Lung (tissue), 12 donors: Measurements from ENCODE around the gene SRD5A3. TPM values are rescaled to one million over a fixed set of nuclear protein-coding genes. Genes with fewer than 3 reads are reported as not detected.

Source experiments
- ATAC-seq: fragments of 200-7000 bp; cut with Tn5 transposase; one replicate; pipeline ENCODE4 v1.9.1; 2020; ENCODE audit warnings: moderate number of reproducible peaks; ENCODE audit not compliant: insufficient read depth, low FRiP score
- DNase-seq, 3 donors: peaks; one replicate each; pipeline ENCODE4 v3.0.0-alpha.2; 2013 to 2017
- H3K27ac ChIP-seq, 2 donors: one replicate each; pipeline ENCODE4 v1.5.1; 2013; ENCODE audit warnings: mild to moderate bottlenecking in 2 of 2, moderate library complexity in 2 of 2, control low read depth in 1 of 2, inconsistent platforms in 1 of 2, low read depth in 1 of 2, low read length in 1 of 2
- H3K27me3 ChIP-seq, 3 donors: one replicate each; pipeline ENCODE4 v1.5.1; 2013; ENCODE audit warnings: low read length in 2 of 3; ENCODE audit not compliant: control insufficient read depth in 3 of 3, insufficient read depth in 3 of 3
- H3K36me3 ChIP-seq, 4 donors: one replicate each; pipeline ENCODE4 v1.5.1; 2013; ENCODE audit warnings: low read length in 4 of 4, mild to moderate bottlenecking in 1 of 4, moderate library complexity in 1 of 4; ENCODE audit not compliant: control insufficient read depth in 4 of 4, insufficient read depth in 4 of 4
- H3K4me1 ChIP-seq, 5 donors: one replicate each; pipeline ENCODE4 v1.5.1; 2013; ENCODE audit warnings: low read length in 5 of 5, mild to moderate bottlenecking in 2 of 5, moderate library complexity in 1 of 5; ENCODE audit not compliant: control insufficient read depth in 5 of 5, insufficient read depth in 5 of 5
- H3K4me3 ChIP-seq: one replicate; pipeline ENCODE4 v1.5.1; 2013; ENCODE audit warnings: mild to moderate bottlenecking, control low read depth, moderate library complexity
- H3K9ac ChIP-seq, 2 donors: one replicate each; pipeline ENCODE4 v1.5.1; 2013; ENCODE audit warnings: low read length in 2 of 2, control low read depth in 1 of 2; ENCODE audit not compliant: insufficient read depth in 1 of 2
- H3K9me3 ChIP-seq, 4 donors: one replicate each; pipeline ENCODE4 v1.5.1; 2013; ENCODE audit warnings: low read length in 3 of 4, mild to moderate bottlenecking in 1 of 4, moderate library complexity in 1 of 4; ENCODE audit not compliant: control insufficient read depth in 4 of 4, insufficient read depth in 3 of 4
- CTCF ChIP-seq: IDR thresholded peaks from 2 replicates; pipeline ENCODE4 v1.5.1; 2012; ENCODE audit warnings: mild to moderate bottlenecking; ENCODE audit errors: control extremely low read depth, extremely low read depth
- WGBS, 2 donors: extraction: QIAGEN DNeasy Blood & Tissue Kit; methylation state at CpG; one replicate each; pipeline ENCODE4 v1.1.7; 2013; 5-methylcytosine and 5-hydroxymethylcytosine counted together
- polyA plus RNA-seq, 2 donors: library from polyadenylated mRNA; stranded (reverse); fragments of 200-250 nt; gene quantifications; one replicate each; pipeline ENCODE4 v1.2.1, GENCODE V29; 2013
- total RNA-seq, 2 donors: library from RNA; depleted of rRNA in 1 of 2; stranded (reverse); fragments of >200 nt in 1 of 2; gene quantifications; one replicate each; pipeline ENCODE4 v1.2.1, GENCODE V29; 2014 to 2021
- donor health status: control.
- donor health status: control.
- donor health status: Bipolar disorder and iron deficiency.
- donor health status: healthy.
- donor health status: DM: yes; HTN: yes; CAD: no.

The SRD5A3 gene
- total and polyA plus RNA-seq, 4 donors: 13.6 to 37.1 (median 24.0) TPM

GRCh38 chr4:55314141-55314820 lies 31.8 kb upstream of the SRD5A3 start:
- no peaks in the 10 kb centered on the region for H3K36me3 ChIP-seq
- TF ChIP-seq CTCF: no peak
- no peaks in the 10 kb centered on the region for H3K9me3 ChIP-seq
- H3K27me3 ChIP-seq: no peaks in the 10 kb centered on the region
- H3K9ac ChIP-seq: no peak overlapping the region
- 53 to 70% methylated on average over 4 of the region's 4 CpGs for WGBS, 2 donors
- H3K4me3 ChIP-seq: no peak overlapping the region
- no peak for ATAC-seq
- DNase-seq: no peak
- peaks cover 0 to 2% (median 0%) of the 10 kb centered on the region in 5 donors for H3K4me1 ChIP-seq
- peak overlapping the region in 1 of 2 donors; percentile 24 for H3K27ac ChIP-seq

- no peak for DNase-seq
- no peak for ATAC-seq
- Histone ChIP-seq H3K9ac (no peak overlapping the region), H3K4me3 (no peak overlapping the region), H3K27me3 (no peaks in the 10 kb centered on the region), H3K27ac (no peak overlapping the region), H3K9me3 (no peaks in the 10 kb centered on the region), H3K4me1 (peaks cover 0 to 2% (median 0%) of the 10 kb centered on the region in 5 donors), H3K36me3 (no peaks in the 10 kb centered on the region)
- TF ChIP-seq CTCF: no peak
- 46 to 52% methylated on average over 5 of the region's 5 CpGs for WGBS, 2 donors
Observed at GRCh38 chr4:55318175-55319129, 27.6 kb upstream of the SRD5A3 start.

GRCh38 chr4:55321707-55322264 lies 24.3 kb upstream of the SRD5A3 start:
- Histone ChIP-seq H3K36me3 (no peaks in the 10 kb centered on the region), H3K4me3 (no peak overlapping the region), H3K4me1 (peaks cover 0 to 2% (median 0%) of the 10 kb centered on the region in 5 donors), H3K9me3 (no peaks in the 10 kb centered on the region), H3K27ac (no peak overlapping the region), H3K9ac (no peak overlapping the region), H3K27me3 (no peaks in the 10 kb centered on the region)
- 27 to 30% methylated on average over 8 of the region's 8 CpGs for WGBS, 2 donors
- peak; percentile 53 for TF ChIP-seq CTCF
- DNase-seq (peak; percentile 75 to 91 (median 87)), ATAC-seq (no peak)
